ENCODE measurements around the gene CA5A.

GRCh38 chr16:87839542-87840270 lies 96.6 kb downstream of the CA5A start:
- TF ChIP-seq POLR2A (IDR thresholded peaks at IDR 0.05) (no peak), CTCF (IDR thresholded peaks at IDR 0.05) (no peak)
